Stimulated activated CD4-positive, alpha-beta T cell treated with anti-CD3 and anti-CD28 coated beads, Interleukin-15, amount 100 ng/mL, for 1 hour (primary cell): Measurements from ENCODE around the gene SLC2A14.
"Not testable (repeated sequence)": the region's sequence is repeated elsewhere in the genome, so short reads cannot be mapped to it uniquely, and the experiment has no call there.

Experiments used
- DNase-seq, 2 donors: peaks; one replicate each; pipeline ENCODE4 v3.0.0-alpha.2; 2020; ENCODE audit warnings: low read depth in 1 of 2, low spot score in 1 of 2

The SLC2A14 gene

GRCh38 chr12:7872566-7873319, at the start of gene SLC2A14:
Gene SLC2A14 (minus strand): TSS chr12:7872915. CDS start chr12:7869880, 3,035 bp downstream.
- no peak for DNase-seq

GRCh38 chr12:7921181-7921580, 48.5 kb upstream of the SLC2A14 start:
- DNase-seq = not testable (repeated sequence)

DNA sequence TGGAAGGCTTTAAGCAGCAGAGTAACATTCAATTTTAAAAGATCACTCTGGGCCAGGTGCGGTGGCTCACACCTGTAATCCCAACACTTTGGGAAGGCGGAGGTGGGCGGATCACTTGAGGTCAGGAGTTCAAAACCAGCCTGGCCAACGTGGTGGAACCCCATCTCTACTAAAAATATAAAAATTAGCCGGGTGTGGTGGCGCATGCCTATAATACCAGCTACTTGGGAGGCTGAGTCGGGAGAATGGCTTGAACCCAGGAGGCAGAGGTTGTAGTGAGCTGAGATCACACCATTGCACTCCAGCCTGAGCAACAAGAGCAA, 45.5 kb upstream of the SLC2A14 start:
- not testable (repeated sequence) for DNase-seq

DNA sequence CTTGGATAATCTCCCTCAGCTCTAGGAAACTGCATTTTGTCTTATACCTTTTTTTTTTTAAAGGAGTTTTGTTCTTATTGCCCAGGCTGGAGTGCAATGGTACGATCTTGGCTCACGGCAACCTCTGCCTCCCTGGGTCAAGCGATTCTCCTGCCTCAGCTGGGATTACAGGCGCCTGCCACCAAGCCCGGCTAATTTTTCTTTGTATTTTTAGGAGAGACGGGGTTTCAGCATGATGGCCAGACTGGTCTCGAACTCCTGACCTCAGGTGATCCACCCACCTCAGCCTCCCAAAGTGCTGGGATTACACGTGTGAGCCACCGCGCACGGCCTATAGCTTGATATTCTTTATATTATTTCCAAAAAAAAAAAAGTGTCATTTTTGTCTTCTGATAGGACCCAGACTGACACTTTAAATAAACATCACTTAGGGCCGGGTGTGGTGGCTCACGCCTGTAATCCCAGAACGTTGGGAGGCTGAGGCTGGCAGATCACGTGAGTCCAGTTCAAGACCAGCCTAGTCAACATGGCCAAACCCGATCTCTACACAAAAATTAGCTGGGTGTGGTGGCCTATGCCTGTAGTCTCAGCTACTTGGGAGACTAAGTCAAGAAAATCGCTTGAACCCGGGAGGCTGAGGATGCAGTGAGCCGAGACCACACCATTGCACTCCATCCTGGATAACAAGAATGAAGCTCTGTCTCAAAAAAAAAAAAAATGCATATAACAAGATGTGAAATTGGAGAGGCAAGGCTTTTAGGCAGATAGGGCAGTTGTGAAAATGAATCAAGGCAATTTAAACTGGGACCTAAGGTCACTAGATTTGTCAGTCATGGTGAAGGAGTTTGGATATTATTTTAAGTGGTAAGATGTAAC, 44.9 kb upstream of the SLC2A14 start:
- DNase-seq = no peak

- DNase-seq = no peak
These were observed 44.2 kb upstream of the SLC2A14 start for GRCh38 chr12:7916936-7917335.

DNA sequence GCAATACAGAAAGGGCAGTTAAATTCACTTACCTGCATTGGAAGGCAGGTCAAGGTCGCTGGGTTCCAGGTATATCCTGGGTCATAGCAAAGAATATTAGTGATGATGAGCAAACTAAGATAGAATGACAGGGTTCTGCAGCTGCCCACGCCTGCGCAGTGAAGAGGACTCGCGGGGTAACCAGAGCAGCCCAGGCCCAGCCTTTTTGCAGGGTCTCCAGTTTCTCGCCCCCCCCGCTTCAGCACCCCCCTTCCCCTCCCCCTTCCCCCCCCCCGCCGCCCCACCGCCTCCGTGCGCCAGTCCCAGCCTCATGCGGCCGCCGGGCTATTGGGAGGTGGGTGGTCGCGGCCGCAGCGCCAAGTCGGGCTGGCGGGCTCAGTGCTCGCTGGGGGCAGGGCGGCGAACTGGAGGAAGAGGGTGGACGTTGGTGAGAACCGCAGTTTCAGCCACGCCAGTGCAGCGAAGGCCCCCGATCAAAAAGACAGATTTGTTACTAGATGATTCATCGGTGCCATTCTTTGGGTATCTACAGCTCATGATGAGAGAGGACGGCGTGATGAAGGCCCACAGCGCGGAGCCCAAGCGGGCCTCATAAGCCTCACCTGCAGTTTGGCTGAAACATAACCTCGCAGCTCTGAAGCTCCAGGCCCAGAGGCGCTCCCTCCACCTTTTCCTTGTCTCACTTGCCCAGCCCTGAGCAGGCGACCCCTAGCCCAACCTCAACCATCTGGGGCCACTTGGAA, 43.1 kb upstream of the SLC2A14 start:
- no peak for DNase-seq

GRCh38 chr12:7910106-7910505, 37.4 kb upstream of the SLC2A14 start:
- DNase-seq = not testable (repeated sequence)

- DNase-seq = peak in 1 of 2 donors; percentile 7
These were observed 34.3 kb upstream of the SLC2A14 start for GRCh38 chr12:7907009-7907408.

DNA sequence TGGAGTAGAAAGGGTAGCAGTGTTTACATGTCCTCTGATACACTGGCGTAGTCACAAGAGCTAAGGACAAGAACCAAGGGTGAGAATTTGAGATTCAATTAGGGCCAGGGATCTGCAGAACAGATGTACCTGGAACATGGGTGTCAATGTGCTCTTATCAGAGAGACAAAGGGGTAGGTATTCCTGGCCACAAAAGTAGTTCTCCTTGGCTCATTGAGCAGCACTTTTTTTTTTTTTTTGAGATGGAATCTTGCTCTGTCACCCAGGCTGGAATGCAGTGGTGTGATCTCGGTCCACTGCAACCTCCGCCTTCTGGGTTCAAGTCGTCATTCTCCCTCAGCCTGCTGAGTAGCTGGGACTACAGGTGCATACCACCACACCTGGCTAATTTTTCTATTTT, 33.6 kb upstream of the SLC2A14 start:
- DNase-seq = not testable (repeated sequence)

DNA sequence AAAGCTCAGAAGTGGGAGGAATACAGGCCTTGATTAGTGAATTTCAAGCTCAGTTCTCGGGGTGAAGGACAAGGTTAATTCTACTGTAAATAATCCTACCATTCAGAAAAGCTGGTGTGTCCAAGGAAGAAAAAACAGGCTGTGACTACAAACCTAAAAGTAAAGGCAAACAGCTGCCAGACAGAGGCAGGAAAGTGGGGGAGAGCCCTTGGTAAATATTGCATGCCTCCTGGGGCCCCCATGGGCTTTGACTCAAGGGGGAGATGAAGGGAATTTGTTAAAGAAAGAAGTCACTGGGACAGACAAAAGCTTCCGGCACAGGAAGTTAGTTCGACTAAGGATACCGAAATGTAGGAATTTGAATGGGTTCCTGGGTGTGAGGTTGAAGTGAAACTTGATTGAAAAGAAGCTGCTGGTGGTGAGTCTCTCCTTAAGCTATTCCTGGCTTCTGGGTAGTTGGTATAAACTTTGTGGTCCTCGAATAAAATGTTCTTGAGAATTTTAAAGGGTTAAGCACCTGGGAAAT, 32.9 kb upstream of the SLC2A14 start:
- not testable (repeated sequence) for DNase-seq

DNA sequence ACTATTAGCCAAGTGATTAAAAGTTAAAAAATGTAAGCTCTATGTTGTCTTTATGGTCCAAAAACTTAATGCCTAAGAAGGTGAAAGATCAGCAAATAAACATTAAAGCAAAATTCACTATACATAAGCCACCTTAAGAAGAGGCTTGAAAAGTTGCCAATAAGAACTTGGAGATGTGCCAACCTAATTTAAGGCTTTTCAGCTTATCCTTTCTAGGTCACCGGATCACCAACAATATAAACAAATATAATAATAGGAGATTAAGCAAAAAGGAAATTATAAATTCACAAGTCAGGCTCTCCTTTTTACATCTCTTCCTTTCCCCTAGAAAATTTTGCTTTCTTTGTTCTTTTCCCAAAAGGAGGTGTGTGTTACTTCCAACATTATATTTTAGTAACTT, 32.4 kb upstream of the SLC2A14 start:
- DNase-seq = no peak

GRCh38 chr12:7902416-7902815, 29.7 kb upstream of the SLC2A14 start:
- DNase-seq = not testable (repeated sequence)

DNA sequence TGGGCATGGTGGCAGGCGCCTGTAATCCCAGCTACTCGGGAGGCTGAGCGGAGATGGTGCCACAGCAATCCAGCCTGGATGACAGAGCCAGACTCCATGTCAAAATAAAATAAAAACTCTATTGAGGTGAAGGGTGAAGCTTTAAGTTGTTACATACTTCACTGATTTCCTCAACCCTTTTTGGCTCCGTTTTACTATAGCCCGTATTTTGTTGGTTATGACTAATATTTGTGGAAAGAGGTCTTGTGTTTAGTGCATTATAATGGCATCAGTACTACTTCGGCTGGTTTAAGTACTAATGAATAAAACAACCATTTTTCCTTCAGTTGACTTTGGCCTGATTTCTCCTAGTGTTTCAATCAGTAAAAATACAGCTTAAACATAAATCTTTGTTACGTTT, 27.0 kb upstream of the SLC2A14 start:
- DNase-seq = no peak

GRCh38 chr12:7896726-7897125, 24.0 kb upstream of the SLC2A14 start:
- not testable (repeated sequence) for DNase-seq

GRCh38 chr12:7892186-7892980, 19.7 kb upstream of the SLC2A14 start:
- no peak for DNase-seq

- no peak for DNase-seq
These were observed 12.0 kb upstream of the SLC2A14 start for GRCh38 chr12:7884689-7885088.

DNA sequence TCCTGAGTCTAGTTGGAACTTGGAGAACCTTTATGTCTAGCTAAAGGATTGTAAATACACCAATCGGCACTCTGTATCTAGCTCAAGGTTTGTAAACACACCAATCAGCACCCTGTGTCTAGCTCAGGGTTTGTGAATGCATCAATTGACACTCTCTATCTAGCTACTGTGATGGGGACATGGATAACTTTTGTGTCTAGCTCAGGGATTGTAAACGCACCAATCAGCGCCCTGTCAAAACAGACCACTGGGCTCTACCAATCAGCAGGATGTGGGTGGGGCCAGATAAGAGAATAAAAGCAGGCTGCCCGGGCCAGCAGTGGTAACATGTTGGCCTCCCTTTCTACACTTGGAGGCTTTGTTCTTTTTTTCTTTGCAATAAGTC, 9.0 kb upstream of the SLC2A14 start:
- DNase-seq = not testable (repeated sequence)

GRCh38 chr12:7880952-7881735, 8.4 kb upstream of the SLC2A14 start:
- not testable (repeated sequence) for DNase-seq

DNA sequence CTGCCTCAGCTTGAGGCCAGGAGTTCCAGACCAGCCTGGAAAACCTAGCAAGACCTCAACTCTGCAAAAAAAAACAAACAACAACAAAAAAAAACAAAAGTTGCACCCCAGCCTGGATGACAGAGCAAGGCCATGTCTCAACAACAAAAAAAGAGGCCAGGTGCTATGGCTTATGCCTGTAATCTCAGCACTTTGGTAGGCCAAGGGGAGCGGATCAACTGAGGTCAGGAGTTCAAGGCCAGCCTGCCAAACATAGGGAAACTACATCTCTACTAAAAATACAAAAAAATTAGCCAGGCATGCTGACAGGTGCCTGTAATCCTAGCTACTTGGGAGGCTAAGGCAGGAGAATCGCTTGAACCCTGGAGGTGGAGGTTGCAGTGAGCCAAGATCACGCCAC, 6.5 kb upstream of the SLC2A14 start:
- no peak for DNase-seq

DNA sequence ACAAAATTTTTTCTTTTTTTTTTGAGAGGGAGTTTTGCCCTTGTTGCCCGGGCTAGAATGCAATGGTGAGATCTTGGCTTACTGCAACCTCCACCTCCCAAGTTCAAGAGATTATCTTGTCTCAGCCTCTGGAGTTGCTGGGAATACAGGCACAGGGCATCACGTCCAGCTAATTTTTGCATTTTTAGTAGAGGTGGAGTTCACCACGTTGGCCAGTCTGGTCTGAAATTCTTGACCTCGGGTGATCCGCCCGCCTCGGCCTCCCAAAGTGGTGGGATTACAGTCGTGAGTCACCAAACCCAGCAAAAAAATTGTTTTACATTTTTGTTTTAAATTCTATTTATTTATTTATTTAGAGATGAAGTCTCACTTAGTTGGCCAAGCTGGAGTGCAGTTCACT, 4.7 kb upstream of the SLC2A14 start:
- DNase-seq = no peak
